ENCODE measurements around the gene COBL.

COBL gene

DNA sequence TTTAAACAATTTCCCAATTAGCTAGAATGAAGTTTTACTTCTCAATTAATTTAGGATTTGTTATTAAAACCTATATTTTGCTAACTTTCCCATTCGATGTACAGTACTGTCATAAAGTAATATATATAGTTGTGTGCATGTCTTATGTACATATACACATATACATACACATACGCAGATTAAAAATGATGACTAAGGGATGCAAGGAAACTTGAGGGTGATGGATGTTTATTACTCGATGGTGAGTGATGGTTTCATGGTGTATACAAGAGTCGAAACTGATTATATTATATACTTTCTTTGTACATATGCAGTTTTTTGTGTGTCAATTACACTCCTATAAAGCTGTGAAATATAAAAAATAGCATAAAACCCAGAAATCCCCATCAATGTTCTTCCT, 248.2 kb downstream of the COBL start:
- TF ChIP-seq, protein P1, sequence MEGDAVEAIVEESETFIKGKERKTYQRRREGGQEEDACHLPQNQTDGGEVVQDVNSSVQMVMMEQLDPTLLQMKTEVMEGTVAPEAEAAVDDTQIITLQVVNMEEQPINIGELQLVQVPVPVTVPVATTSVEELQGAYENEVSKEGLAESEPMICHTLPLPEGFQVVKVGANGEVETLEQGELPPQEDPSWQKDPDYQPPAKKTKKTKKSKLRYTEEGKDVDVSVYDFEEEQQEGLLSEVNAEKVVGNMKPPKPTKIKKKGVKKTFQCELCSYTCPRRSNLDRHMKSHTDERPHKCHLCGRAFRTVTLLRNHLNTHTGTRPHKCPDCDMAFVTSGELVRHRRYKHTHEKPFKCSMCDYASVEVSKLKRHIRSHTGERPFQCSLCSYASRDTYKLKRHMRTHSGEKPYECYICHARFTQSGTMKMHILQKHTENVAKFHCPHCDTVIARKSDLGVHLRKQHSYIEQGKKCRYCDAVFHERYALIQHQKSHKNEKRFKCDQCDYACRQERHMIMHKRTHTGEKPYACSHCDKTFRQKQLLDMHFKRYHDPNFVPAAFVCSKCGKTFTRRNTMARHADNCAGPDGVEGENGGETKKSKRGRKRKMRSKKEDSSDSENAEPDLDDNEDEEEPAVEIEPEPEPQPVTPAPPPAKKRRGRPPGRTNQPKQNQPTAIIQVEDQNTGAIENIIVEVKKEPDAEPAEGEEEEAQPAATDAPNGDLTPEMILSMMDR (IDR thresholded peaks at IDR 0.05; ENCODE audit: control insufficient read depth, insufficient read depth, low read depth, low read length, missing control alignments) = no peak
- no peak for DNase-seq (ENCODE audit: low read depth)
- H3K4me3 ChIP-seq (ENCODE audit: control insufficient read depth, low read depth, low read length) = no peak overlapping the region

DNA sequence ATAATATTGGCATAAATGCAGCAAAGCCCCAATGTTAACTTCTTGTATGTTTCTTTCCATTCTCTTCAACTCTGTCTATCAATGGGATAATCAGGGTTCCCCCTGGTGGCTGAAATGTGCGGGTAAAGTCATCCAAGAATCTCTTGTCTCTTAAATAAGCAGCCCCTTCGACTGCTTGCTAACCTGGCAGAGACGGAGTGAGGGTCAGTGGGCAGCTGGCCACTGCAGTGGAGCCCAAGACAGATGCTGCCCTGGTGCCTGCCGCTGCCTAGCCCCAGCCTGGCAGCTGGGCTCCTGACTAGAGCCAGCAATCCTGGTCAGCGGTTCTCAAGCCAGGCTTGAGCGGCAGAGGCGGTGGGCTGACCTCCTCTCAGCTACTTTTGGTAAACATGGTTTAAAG, 248.9 kb downstream of the COBL start:
- DNase-seq (ENCODE audit: low read depth) = peak; percentile 46
- H3K4me3 ChIP-seq (ENCODE audit: control insufficient read depth, low read depth, low read length) = no peak overlapping the region
- TF ChIP-seq, protein P1 (IDR thresholded peaks at IDR 0.05; ENCODE audit: control insufficient read depth, insufficient read depth, low read depth, low read length, missing control alignments) = peak; percentile 75

DNA sequence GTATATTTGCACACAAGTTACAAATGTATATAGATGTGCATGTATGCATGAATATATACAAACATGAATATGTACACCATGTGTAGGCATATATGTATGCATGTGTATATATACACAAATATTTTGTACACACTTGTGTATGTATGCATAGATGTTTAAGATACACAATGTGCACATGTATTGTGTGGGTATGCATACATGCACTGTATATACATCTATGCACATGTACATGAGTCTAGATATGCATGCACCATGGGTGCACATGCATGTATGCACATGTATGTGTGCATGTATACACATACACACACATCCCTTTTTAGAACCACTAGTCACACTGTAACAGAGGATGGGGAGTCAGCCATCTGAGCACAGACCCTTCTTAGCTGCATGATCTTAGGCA, 249.4 kb downstream of the COBL start:
- no peak for DNase-seq (ENCODE audit: low read depth)
- TF ChIP-seq, protein P1 (IDR thresholded peaks at IDR 0.05; ENCODE audit: control insufficient read depth, insufficient read depth, low read depth, low read length, missing control alignments) = no peak
- no peak overlapping the region for H3K4me3 ChIP-seq (ENCODE audit: control insufficient read depth, low read depth, low read length)

DNA sequence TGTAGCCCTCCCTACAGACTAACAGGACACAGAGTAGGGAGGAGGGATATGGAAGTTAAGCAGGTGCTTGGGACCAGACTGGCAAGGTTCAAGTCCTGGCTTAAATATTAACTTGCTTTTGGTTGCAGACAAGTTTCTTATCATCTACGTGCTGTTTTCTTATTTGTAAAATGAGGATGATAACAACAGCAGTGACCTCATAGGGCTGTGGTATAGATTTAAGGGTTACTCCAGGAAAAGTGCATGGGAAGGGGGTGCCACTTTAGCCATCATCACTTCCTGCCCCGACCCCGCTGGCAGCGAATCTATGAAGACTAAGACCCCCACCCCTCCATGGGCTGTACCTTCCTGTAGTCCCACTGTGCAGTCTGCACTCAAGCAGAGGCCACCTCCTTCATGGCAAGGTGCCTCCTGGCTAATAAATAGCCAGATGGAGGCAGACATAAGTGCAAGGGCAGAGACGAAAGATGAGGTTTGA, 250.2 kb downstream of the COBL start:
- no peak for DNase-seq (ENCODE audit: low read depth)
- H3K4me3 ChIP-seq (ENCODE audit: control insufficient read depth, low read depth, low read length) = no peak overlapping the region
- TF ChIP-seq, protein P1 (IDR thresholded peaks at IDR 0.05; ENCODE audit: control insufficient read depth, insufficient read depth, low read depth, low read length, missing control alignments) = no peak

DNA sequence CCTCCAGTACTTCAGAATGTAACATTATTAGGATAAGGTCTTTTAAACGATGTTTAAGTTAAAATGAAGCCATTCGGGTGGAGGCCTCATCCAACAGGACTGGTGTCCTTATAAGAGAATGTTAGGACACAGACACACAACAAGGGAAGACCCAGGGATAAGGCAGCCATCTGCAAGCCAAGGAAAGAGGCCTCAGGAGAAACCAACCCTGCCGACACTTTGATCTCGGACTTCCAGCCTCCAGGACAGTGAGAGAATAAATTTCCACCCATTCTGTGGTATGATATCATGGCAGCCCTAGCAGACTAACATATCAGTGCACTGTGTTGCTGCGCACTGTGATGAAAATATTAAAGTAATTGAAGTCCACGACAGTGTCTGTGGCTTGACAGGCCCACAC, 250.8 kb downstream of the COBL start:
- TF ChIP-seq, protein P1 (IDR thresholded peaks at IDR 0.05; ENCODE audit: control insufficient read depth, insufficient read depth, low read depth, low read length, missing control alignments) = no peak
- DNase-seq (ENCODE audit: low read depth) = no peak
- no peak overlapping the region for H3K4me3 ChIP-seq (ENCODE audit: control insufficient read depth, low read depth, low read length)

DNA sequence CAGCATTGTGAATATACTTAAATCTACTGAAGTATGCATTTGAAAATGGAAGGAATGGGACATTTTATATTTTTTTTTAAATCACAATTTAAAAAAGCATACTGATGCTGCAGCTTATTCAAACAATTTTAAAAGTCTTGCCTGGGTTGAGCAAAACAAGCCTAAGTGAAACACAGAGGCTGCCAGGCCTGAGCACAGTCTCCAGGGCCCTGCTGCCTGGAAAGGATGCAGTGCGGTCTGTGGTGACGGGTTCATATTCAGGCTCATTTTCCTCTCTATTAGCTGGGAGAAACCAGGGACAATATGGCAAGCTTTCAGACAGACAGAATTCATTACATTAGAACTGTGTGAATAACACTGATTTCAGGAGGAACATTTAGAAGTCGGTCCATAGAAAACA, 251.9 kb downstream of the COBL start:
- TF ChIP-seq, protein P1 (IDR thresholded peaks at IDR 0.05; ENCODE audit: control insufficient read depth, insufficient read depth, low read depth, low read length, missing control alignments) = no peak
- no peak overlapping the region for H3K4me3 ChIP-seq (ENCODE audit: control insufficient read depth, low read depth, low read length)
- DNase-seq (ENCODE audit: low read depth) = no peak
